H1 (cell line): ENCODE data around the gene SOST. TPM values are rescaled to one million over a fixed set of nuclear protein-coding genes. Genes with fewer than 3 reads are reported as not detected.

Experiments used
- CTCF ChIA-PET: fragments of 300-600 bp; sonication (Branson Sonifier 250); formaldehyde crosslinking; loops from one replicate; lab custom pipeline; 2021; ENCODE audit not compliant: partially characterized antibody; lab: Charles Lee
- POLR2A ChIA-PET: fragments of 300-600 bp; sonication (Branson Sonifier 250); formaldehyde crosslinking; loops from one replicate; lab custom pipeline; 2021; ENCODE audit warnings: inconsistent platforms; ENCODE audit not compliant: partially characterized antibody; lab: Charles Lee
- DNase-seq, 2 experiments: peaks; one replicate each; pipeline versions ENCODE4 v3.0.0 to v3.0.0-alpha.2; 2010 to 2022; ENCODE audit warnings: low spot score in 2 of 2, low read depth in 1 of 2, mixed read lengths in 1 of 2
- FAIRE-seq: peaks from 2 replicates; lab custom pipeline; 2011; peaks lifted over from hg19 to GRCh38; lab: Jason Lieb, UNC
- H2AFZ ChIP-seq: 2 replicates; pipeline ENCODE4 v1.8.1; 2012; ENCODE audit warnings: low read length, inconsistent platforms
- H2AK5ac ChIP-seq: 2 replicates; pipeline ENCODE4 v1.6.1; 2013; ENCODE audit warnings: low read depth, low read length
- H2BK120ac ChIP-seq: replicated peaks from 2 replicates; pipeline ENCODE3; 2013; ENCODE audit warnings: low read depth, low read length, inconsistent platforms
- H2BK12ac ChIP-seq: 2 replicates; pipeline ENCODE4 v1.6.1; 2013; ENCODE audit warnings: low read depth, low read length
- H2BK15ac ChIP-seq: 2 replicates; pipeline ENCODE4 v1.6.1; 2013; ENCODE audit warnings: low read length
- H2BK20ac ChIP-seq: 2 replicates; pipeline ENCODE4 v1.6.1; 2013; ENCODE audit warnings: low read length
- H2BK5ac ChIP-seq: 2 replicates; pipeline ENCODE4 v1.6.1; 2013; ENCODE audit warnings: low read depth, low read length
- H3K14ac ChIP-seq: 2 replicates; pipeline ENCODE4 v1.6.1; 2013; ENCODE audit warnings: inconsistent platforms; ENCODE audit not compliant: insufficient read length
- H3K18ac ChIP-seq: 2 replicates; pipeline ENCODE4 v1.6.1; 2013; ENCODE audit warnings: low read length; ENCODE audit errors: extremely low read depth
- H3K23ac ChIP-seq: 2 replicates; pipeline ENCODE4 v1.6.1; 2013; ENCODE audit warnings: inconsistent platforms; ENCODE audit not compliant: insufficient read length
- H3K23me2 ChIP-seq: 2 replicates; pipeline ENCODE4 v1.6.1; 2013; ENCODE audit warnings: low read depth, low read length
- H3K27ac ChIP-seq: 2 replicates; pipeline ENCODE4 v1.6.1; 2011; ENCODE audit warnings: low read depth, low read length, inconsistent platforms
- H3K27me3 ChIP-seq, 4 experiments: replicated peaks in 1 of 4; 1 replicate in 1 of 4; 2 replicates in 3 of 4; pipeline versions ENCODE4 v1.6.1 to v1.8.1; 2011 to 2013; ENCODE audit warnings: low read length in 3 of 4, mild to moderate bottlenecking in 3 of 4, inconsistent platforms in 2 of 4, mixed read lengths in 2 of 4, moderate library complexity in 1 of 4; ENCODE audit not compliant: control insufficient read depth in 3 of 4, insufficient read depth in 3 of 4; ENCODE audit errors: extremely low read depth in 1 of 4
- H3K36me3 ChIP-seq, 4 experiments: 2 replicates each; pipeline versions ENCODE4 v1.6.1 to v1.8.1; 2011 to 2013; ENCODE audit warnings: mild to moderate bottlenecking in 4 of 4, low read length in 3 of 4, moderate library complexity in 2 of 4, control low read depth in 1 of 4, inconsistent platforms in 1 of 4; ENCODE audit not compliant: insufficient read depth in 4 of 4, control insufficient read depth in 2 of 4
- H3K4ac ChIP-seq: replicated peaks from 2 replicates; pipeline ENCODE3; 2013; ENCODE audit warnings: low read length, low read depth, mixed read lengths, inconsistent platforms; ENCODE audit not compliant: insufficient read length
- H3K4me1 ChIP-seq, 4 experiments: replicated peaks in 1 of 4; 1 replicate in 1 of 4; 2 replicates in 3 of 4; pipeline versions ENCODE4 v1.6.1 to v1.8.1; 2011 to 2013; ENCODE audit warnings: low read length in 3 of 4, inconsistent platforms in 2 of 4, mixed read lengths in 1 of 4; ENCODE audit not compliant: insufficient read depth in 4 of 4, control insufficient read depth in 3 of 4
- H3K4me2 ChIP-seq, 2 experiments: 2 replicates each; pipeline versions ENCODE4 v1.6.1 to v1.8.1; 2011 to 2013; ENCODE audit warnings: low read depth in 2 of 2, low read length in 2 of 2, control low read depth in 1 of 2, inconsistent platforms in 1 of 2, mild to moderate bottlenecking in 1 of 2; ENCODE audit not compliant: insufficient read depth in 1 of 2
- H3K4me3 ChIP-seq, 4 experiments: fragments of 200-600, 300-600 bp in 1 of 4; sonication (generic), shearing (Covaris generic), sonication (Bioruptor Twin) in 1 of 4; 2 replicates each; pipeline versions ENCODE4 v1.5.1 to v1.8.1; 2011 to 2016; ENCODE audit warnings: low read length in 4 of 4, low read depth in 3 of 4, control low read depth in 2 of 4, inconsistent platforms in 2 of 4, mild to moderate bottlenecking in 2 of 4, mixed read lengths in 1 of 4, moderate library complexity in 1 of 4; ENCODE audit not compliant: insufficient read depth in 2 of 4; ENCODE audit errors: extremely low read depth in 1 of 4
- H3K56ac ChIP-seq: replicated peaks from 2 replicates; pipeline ENCODE3; 2013; ENCODE audit warnings: low read depth, mild to moderate bottlenecking, mixed read lengths, low read length, inconsistent platforms; ENCODE audit not compliant: insufficient read length
- H3K79me1 ChIP-seq: 2 replicates; pipeline ENCODE4 v1.6.1; 2013; ENCODE audit warnings: low read depth, low read length, control low read depth
- H3K79me2 ChIP-seq, 2 experiments: 2 replicates each; pipeline versions ENCODE4 v1.6.1 to v1.8.1; 2012 to 2013; ENCODE audit warnings: low read length in 2 of 2, mild to moderate bottlenecking in 2 of 2, inconsistent platforms in 1 of 2; ENCODE audit not compliant: insufficient read depth in 2 of 2, control insufficient read depth in 1 of 2
- H3K9ac ChIP-seq, 4 experiments: replicated peaks in 1 of 4; 1 replicate in 1 of 4; 2 replicates in 3 of 4; pipeline versions ENCODE4 v1.6.1 to v1.8.1; 2011 to 2013; ENCODE audit warnings: low read depth in 3 of 4, low read length in 3 of 4, control low read depth in 2 of 4, mild to moderate bottlenecking in 2 of 4, moderate library complexity in 2 of 4, inconsistent platforms in 1 of 4; ENCODE audit errors: extremely low read depth in 1 of 4
- H3K9me3 ChIP-seq, 2 experiments: 2 replicates each; pipeline versions ENCODE4 v1.6.1 to v1.8.1; 2012 to 2013; ENCODE audit warnings: mild to moderate bottlenecking in 2 of 2, moderate library complexity in 2 of 2, control low read depth in 1 of 2, inconsistent platforms in 1 of 2, low read depth in 1 of 2, low read length in 1 of 2, mixed read lengths in 1 of 2; ENCODE audit not compliant: insufficient read depth in 2 of 2
- H4K20me1 ChIP-seq, 2 experiments: replicated peaks in 1 of 2; 2 replicates each; pipeline versions ENCODE3 to v1.8.1; 2011 to 2013; ENCODE audit warnings: inconsistent platforms in 2 of 2, low read length in 2 of 2, mild to moderate bottlenecking in 1 of 2; ENCODE audit not compliant: insufficient read depth in 2 of 2, control insufficient read depth in 1 of 2
- H4K5ac ChIP-seq: 2 replicates; pipeline ENCODE4 v1.6.1; 2013; ENCODE audit warnings: low read length, low read depth, mixed read lengths, inconsistent platforms; ENCODE audit not compliant: insufficient read length
- H4K8ac ChIP-seq: 2 replicates; pipeline ENCODE4 v1.8.0; 2013; ENCODE audit warnings: mild to moderate bottlenecking, moderate library complexity, low read length, inconsistent platforms; ENCODE audit not compliant: insufficient read depth; ENCODE audit errors: extremely low read depth
- H4K91ac ChIP-seq: replicated peaks from 2 replicates; pipeline ENCODE3; 2013; ENCODE audit warnings: low read length, mixed read lengths, inconsistent platforms; ENCODE audit not compliant: insufficient read length
- BCL11A ChIP-seq, 2 experiments: IDR thresholded peaks; one replicate each; pipeline ENCODE4 v1.6.1; 2011; ENCODE audit warnings: low read depth in 2 of 2, low read length in 2 of 2, mild to moderate bottlenecking in 2 of 2
- CBX8 ChIP-seq: fragments of 300-800, 300-1000 bp; sonication (generic); IDR thresholded peaks from 2 replicates; pipeline ENCODE4 v1.7.1; 2016; ENCODE audit warnings: low read depth, low read length, borderline replicate concordance
- CREB1 ChIP-seq: IDR thresholded peaks from 2 replicates; pipeline ENCODE4 v1.6.1; 2012; ENCODE audit warnings: inconsistent platforms
- POLR2AphosphoS5 ChIP-seq: IDR thresholded peaks from 2 replicates; pipeline ENCODE4 v1.6.1; 2011; ENCODE audit warnings: low read depth, low read length
- RBBP5 ChIP-seq: IDR thresholded peaks from 2 replicates; pipeline ENCODE4 v1.7.1; 2012; ENCODE audit warnings: low read depth, mild to moderate bottlenecking, inconsistent platforms, low read length, moderate library complexity, borderline replicate concordance
- RFX5 ChIP-seq: IDR thresholded peaks from 2 replicates; pipeline ENCODE4 v1.6.1; 2011; ENCODE audit warnings: low read depth, low read length, improper control_type of control experiment, borderline replicate concordance
- SP4 ChIP-seq: IDR thresholded peaks from 2 replicates; pipeline ENCODE4 v1.6.1; 2012; ENCODE audit warnings: low read length, inconsistent platforms
- WGBS, 2 experiments: shearing (Covaris generic) in 1 of 2; methylation state at CpG; one replicate each; pipeline versions ENCODE4 v1.1.6 to v1.1.7; 2013 to 2015; ENCODE audit warnings: low lambda C conversion rate in 2 of 2, mixed read lengths in 2 of 2, inconsistent platforms in 1 of 2, low coverage in 1 of 2, missing lambda C conversion rate in 1 of 2; ENCODE audit not compliant: insufficient replicate concordance in 2 of 2, insufficient coverage in 1 of 2, insufficient read length in 1 of 2; ENCODE audit errors: extremely low coverage in 1 of 2, missing lambda C conversion rate in 1 of 2; 5-methylcytosine and 5-hydroxymethylcytosine counted together
- polyA plus RNA-seq, 7 experiments: library from polyadenylated mRNA; depleted of rRNA in 3 of 7; stranded (reverse) in 5 of 7; unstranded in 2 of 7; fragments of >200 nt in 5 of 7; fragments of 200-250 nt in 2 of 7; gene quantifications; 1 replicate in 5 of 7; 2 replicates in 1 of 7; 4 replicates in 1 of 7; pipeline versions ENCODE4 v1.2.1 to v1.2.3, GENCODE V29; 2011 to 2013; ENCODE audit warnings: missing spikeins in 2 of 7, mixed read lengths in 2 of 7
- total RNA-seq: library from RNA; stranded (reverse); fragmentation: NEBNext Ultra II Directional; extraction: Animal tissue kit (Norgen Biotek cat#: 25700); gene quantifications from 2 replicates; pipeline ENCODE4 v1.2.1, GENCODE V29; 2021

Gene SOST
- total and polyA plus RNA-seq, 2 of the 8 experiments (the other 6 are each of a cell fraction or from before 2014, with no cell fraction given), result 0.08 TPM; not detected in 1

- 85% methylated on average over 15 of the region's 15 CpGs; no CpG with 5 or more reads in 1 of the 2 experiments for WGBS, 2 experiments
- H3K9me3 ChIP-seq, result no peaks in the 10 kb centered on the region
- no peaks in the 10 kb centered on the region for H3K79me2 ChIP-seq
- no peak overlapping the region for H3K9ac ChIP-seq
- H2AFZ ChIP-seq, result no peak overlapping the region
- no peaks in the 10 kb centered on the region for H3K36me3 ChIP-seq
- no peak overlapping the region for H2BK120ac ChIP-seq
- no peak for DNase-seq
- no peaks in the 10 kb centered on the region for H3K79me1 ChIP-seq
- H2BK5ac ChIP-seq, result no peak overlapping the region
- no peak overlapping the region for H3K4ac ChIP-seq
- no peak overlapping the region for H4K91ac ChIP-seq
- H3K4me3 ChIP-seq, result no peak overlapping the region
- no peak overlapping the region for H3K14ac ChIP-seq
- no peak for FAIRE-seq
- H3K4me2 ChIP-seq, result no peak overlapping the region
- peaks cover 0 to 6% (median 4%) of the 10 kb centered on the region in 4 experiments; a peak in 5 of 7 replicates for H3K4me1 ChIP-seq
- ChIA-PET POLR2A (interaction anchor here (1.2 kb wide), 1 partner anchor 109 kb away, joined by 3 read pairs; no protein-coding TSS in a partner anchor), CTCF (interaction anchor here (1.1 kb wide), 2 partner anchors 63 to 95 kb away, joined by 3 read pairs; no protein-coding TSS in a partner anchor)
- peaks cover 0 to 7% (median 6%) of the 10 kb centered on the region in 4 experiments; a peak in 6 of 7 replicates for H3K27me3 ChIP-seq
- H3K23ac ChIP-seq, result no peak overlapping the region
- H4K5ac ChIP-seq, result no peak overlapping the region
- H4K8ac ChIP-seq, result no peak overlapping the region
- no peak overlapping the region for H3K56ac ChIP-seq
- no peak overlapping the region for H2BK15ac ChIP-seq
- H2BK20ac ChIP-seq, result no peak overlapping the region
- no peak overlapping the region for H3K27ac ChIP-seq
- no peak overlapping the region for H2AK5ac ChIP-seq
- no peak overlapping the region for H2BK12ac ChIP-seq
- H4K20me1 ChIP-seq, result no peaks in the 10 kb centered on the region
- H3K23me2 ChIP-seq, result no peaks in the 10 kb centered on the region
- H3K18ac ChIP-seq, result no peak overlapping the region
- no peak for TF ChIP-seq RBBP5
- TF ChIP-seq RFX5, result no peak
- no peak for TF ChIP-seq SP4
- no peak for TF ChIP-seq CREB1
- no peak for TF ChIP-seq CBX8
- TF ChIP-seq BCL11A (IDR thresholded peaks at IDR 0.05; ENCODE audit: low read depth in 2 of 2, low read length in 2 of 2), result no peak
- TF ChIP-seq POLR2AphosphoS5, result no peak
Measured at GRCh38 chr17:43782913-43783680, 24.5 kb upstream of the SOST start.
